HG03108 (cell line): ENCODE results near the gene GPC6.

Experiments used
- ATAC-seq: cut with Tn5 transposase; IDR thresholded peaks from one replicate; pipeline ENCODE4 v1.9.1; 2021; ENCODE audit warnings: moderate library complexity; ENCODE audit not compliant: unreplicated experiment

GPC6 gene

GRCh38 chr13:93368296-93368695, 141.7 kb downstream of the GPC6 start:
- ATAC-seq, result no peak

DNA sequence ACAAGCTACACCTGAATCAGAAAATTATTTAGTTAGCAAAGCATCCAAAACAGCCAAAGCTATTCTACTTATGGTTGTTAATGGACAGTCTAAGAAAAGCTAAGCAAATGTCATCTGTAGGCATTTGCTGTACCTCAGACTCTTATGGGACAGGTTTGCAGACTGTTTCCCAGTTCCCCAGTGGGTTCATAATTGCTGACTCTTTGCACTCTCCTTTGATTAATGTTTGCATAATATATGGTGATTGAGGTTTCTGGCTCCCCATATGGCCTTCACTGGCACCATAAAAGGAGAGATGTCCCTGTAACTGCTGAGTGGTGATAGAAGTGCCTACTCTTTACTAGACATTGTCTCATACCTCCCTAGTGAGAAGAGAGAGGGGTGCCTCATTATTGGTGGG, 142.1 kb downstream of the GPC6 start:
- ATAC-seq, result no peak

DNA sequence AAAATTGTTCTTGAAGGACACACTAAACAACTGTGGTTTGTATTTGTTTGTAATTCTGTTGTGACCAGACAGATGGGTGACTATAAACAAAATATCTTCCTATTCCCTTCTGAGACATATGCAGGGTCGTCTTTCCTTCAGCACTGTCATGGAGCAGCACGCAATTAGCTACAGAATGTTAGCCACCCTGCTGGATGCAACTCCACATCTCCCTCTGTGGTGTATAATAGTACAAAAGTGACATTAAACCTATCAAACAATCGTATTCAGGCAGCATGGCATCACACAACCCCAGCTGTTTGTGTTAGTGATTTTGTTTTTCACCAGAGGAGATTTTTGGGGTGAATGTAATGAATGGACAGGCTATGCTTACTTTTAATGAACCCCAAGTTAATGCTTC, 146.2 kb downstream of the GPC6 start:
- no peak for ATAC-seq

GRCh38 chr13:93375491-93375890, 148.9 kb downstream of the GPC6 start:
- no peak for ATAC-seq

GRCh38 chr13:93377196-93377595, 150.6 kb downstream of the GPC6 start:
- ATAC-seq, result no peak

DNA sequence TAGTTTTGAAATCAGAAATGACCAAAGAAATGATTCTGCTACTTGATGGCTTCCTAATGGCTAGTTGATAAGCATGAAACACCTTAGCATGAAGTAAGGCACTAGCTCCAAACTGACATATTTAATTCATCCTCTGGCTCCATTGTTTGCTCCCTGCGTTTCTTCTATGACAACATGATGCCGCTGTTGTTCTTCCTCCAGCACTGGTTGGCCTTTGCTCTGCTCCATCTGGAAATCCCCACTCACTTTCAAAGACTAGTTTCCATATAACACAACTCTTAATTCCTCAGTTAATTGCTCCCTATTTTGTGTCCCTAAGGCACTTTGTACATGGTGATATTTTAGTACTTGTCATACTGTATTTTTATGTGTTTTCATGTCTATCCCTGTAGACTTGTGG, 151.6 kb downstream of the GPC6 start:
- ATAC-seq, result no peak

DNA sequence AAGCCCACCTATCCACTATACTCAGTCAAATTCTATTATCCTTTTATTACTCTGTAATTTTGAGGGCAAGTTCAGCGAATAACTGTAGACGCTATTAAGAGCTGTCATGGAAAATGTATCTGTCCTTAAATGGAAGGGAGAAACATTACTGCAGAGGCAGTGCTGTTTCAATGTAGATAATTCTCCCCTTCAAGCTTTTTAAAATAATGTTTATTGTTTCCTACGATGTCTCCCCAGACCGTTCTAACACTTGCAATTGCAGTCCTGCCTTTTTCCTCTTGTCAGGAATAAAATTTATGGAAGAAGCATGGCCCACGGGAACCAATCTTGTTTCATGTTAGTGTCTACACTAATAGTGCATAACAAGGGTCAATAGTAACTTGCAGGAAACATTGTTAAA, 159.5 kb downstream of the GPC6 start:
- ATAC-seq, result no peak

GRCh38 chr13:93388701-93389100, 162.1 kb downstream of the GPC6 start:
- no peak for ATAC-seq

GRCh38 chr13:93397619-93398018, 171.0 kb downstream of the GPC6 start:
- no peak for ATAC-seq

GRCh38 chr13:93398167-93399035, 171.8 kb downstream of the GPC6 start:
- no peak for ATAC-seq

GRCh38 chr13:93399212-93399611, 172.6 kb downstream of the GPC6 start:
- no peak for ATAC-seq

GRCh38 chr13:93406136-93406535, 179.5 kb downstream of the GPC6 start:
- ATAC-seq, result no peak

GRCh38 chr13:93407551-93407950, 180.9 kb downstream of the GPC6 start:
- no peak for ATAC-seq

GRCh38 chr13:93409001-93409400, 182.4 kb downstream of the GPC6 start:
- no peak for ATAC-seq

DNA sequence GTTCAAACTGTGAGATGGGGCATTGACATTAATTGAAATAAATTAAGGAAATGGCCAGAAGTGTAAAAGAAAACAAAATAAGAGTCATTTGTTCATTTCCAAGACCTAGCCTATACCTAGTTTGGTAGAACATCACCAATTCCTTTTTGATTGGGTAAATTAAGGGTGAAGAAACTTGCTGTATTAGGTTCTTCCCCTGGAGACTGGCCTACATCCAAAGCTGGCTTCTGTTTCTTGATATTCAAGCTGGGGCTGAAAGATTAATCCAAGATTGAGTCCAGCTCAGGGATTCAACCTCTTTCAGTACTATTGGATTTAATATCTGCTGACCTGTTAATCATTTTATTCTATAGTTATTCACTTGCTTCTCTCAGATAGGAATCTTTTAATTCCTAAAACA, 183.2 kb downstream of the GPC6 start:
- no peak for ATAC-seq

GRCh38 chr13:93411186-93411680, 184.6 kb downstream of the GPC6 start:
- ATAC-seq, result no peak

- ATAC-seq, result no peak
These were observed 186.1 kb downstream of the GPC6 start for GRCh38 chr13:93412676-93413075.

GRCh38 chr13:93413972-93414717, 187.5 kb downstream of the GPC6 start:
- no peak for ATAC-seq

DNA sequence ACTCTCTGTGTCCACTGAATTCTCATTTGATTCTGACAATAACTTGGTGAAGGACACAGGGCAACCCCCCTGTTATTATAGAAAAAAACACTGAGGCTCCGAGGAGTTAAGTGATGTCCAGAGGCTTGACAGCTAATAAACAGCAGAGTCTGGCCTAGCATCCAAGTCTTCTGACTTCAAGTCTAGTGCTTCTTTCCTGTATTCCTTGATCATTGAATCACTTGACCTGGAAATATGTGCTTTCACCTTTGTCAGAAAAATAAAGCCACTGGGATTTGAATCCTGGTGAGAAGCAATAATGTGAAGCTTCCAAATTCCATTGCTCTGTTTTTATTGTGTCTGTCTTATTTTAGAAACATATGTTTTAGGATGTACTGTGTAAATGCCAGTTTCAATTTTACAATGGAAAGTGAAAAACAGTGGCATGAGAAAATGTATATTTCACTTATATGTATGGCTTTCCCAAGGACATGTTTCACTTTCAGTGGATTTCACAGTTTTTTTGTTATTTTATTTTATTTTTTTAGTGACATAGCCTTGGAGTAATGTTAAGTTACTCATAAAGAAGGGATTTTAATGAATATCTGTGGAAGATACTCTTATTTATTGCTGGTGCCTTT, 190.2 kb downstream of the GPC6 start:
- ATAC-seq, result no peak

DNA sequence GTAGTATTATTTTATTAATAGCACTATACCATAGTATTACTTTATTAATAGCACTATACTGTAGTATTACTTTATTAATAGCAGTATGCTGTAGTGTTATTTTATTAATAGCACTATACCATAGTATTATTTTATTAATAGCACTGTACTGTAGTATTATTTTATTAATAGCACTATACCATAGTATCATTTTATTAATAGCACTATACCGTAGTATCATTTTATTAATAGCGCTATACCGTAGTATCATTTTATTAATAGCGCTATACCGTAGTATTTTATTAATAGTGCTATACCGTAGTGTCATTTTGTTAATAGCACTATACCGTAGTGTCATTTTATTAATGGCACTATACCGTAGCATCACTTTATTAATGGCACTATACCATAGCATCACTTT, 191.8 kb downstream of the GPC6 start:
- no peak for ATAC-seq

GRCh38 chr13:93420206-93420605, 193.6 kb downstream of the GPC6 start:
- ATAC-seq, result no peak

- ATAC-seq, result no peak
These were observed 194.3 kb downstream of the GPC6 start for GRCh38 chr13:93420887-93421286.
